Measurements from ENCODE around the gene SLC2A11. TPM values are rescaled to one million over a fixed set of nuclear protein-coding genes. Genes with fewer than 3 reads are reported as not detected.

The SLC2A11 gene
- total RNA-seq, 1 donor from 2014 or later, result 19.6 TPM

- Histone ChIP-seq H3K27ac (ENCODE audit: low read depth, low read length) (no peak overlapping the region), H3K36me3 (ENCODE audit: insufficient read depth, low read length) (peaks cover 33% of the 10 kb centered on the region), H3K9me3 (ENCODE audit: insufficient read depth, low read depth, low read length) (no peaks in the 10 kb centered on the region), H2AFZ (ENCODE audit: low read depth, low read length) (no peak overlapping the region), H3K27me3 (ENCODE audit: insufficient read depth, low read length) (no peaks in the 10 kb centered on the region), H4K20me1 (ENCODE audit: insufficient read depth, low read length) (peaks cover 19% of the 10 kb centered on the region), H3K9ac (ENCODE audit: low read length) (no peak overlapping the region), H3K4me1 (ENCODE audit: insufficient read depth, low read length) (peaks cover 2% of the 10 kb centered on the region), H3K4me3 (ENCODE audit: insufficient read depth, low read depth, low read length) (no peak overlapping the region), H3K4me2 (ENCODE audit: low read length) (no peak overlapping the region), H3K79me2 (ENCODE audit: insufficient read depth, low read length) (no peaks in the 10 kb centered on the region)
- Mint-ChIP-seq H3K4me3 (ENCODE audit: unreplicated experiment) (no peak overlapping the region), H3K4me1 (ENCODE audit: low read depth, unreplicated experiment) (peaks cover 17% of the 10 kb centered on the region), H3K9me3 (ENCODE audit: unreplicated experiment) (no peaks in the 10 kb centered on the region), H3K27me3 (ENCODE audit: low read depth, unreplicated experiment) (no peaks in the 10 kb centered on the region), H3K36me3 (ENCODE audit: low read depth, unreplicated experiment) (peaks cover 22% of the 10 kb centered on the region), H3K27ac (ENCODE audit: unreplicated experiment) (no peak overlapping the region)
- DNase-seq (ENCODE audit: low read depth), result no peak
- no peak for FAIRE-seq
- TF ChIP-seq EZH2 (IDR thresholded peaks at IDR 0.05; ENCODE audit: insufficient read depth, low read length), result no peak
- TF ChIP-seq CTCF (IDR thresholded peaks at IDR 0.05; ENCODE audit: insufficient read depth, low read depth, low read length), result no peak
Measured at GRCh38 chr22:23818541-23818940, 39.1 kb upstream of the SLC2A11 start.

- no peaks in the 10 kb centered on the region for H3K27me3 Mint-ChIP-seq (ENCODE audit: low read depth, unreplicated experiment)
- H3K36me3 ChIP-seq (ENCODE audit: insufficient read depth, low read length), result peaks cover 38% of the 10 kb centered on the region
Measured at GRCh38 chr22:23820748-23821211, 36.9 kb upstream of the SLC2A11 start.

More at GRCh38 chr22:23820748-23821211, 36.9 kb upstream of the SLC2A11 start:
- Mint-ChIP-seq H3K9me3 (ENCODE audit: unreplicated experiment) (no peaks in the 10 kb centered on the region), H3K27ac (ENCODE audit: unreplicated experiment) (no peak overlapping the region), H3K36me3 (ENCODE audit: low read depth, unreplicated experiment) (peaks cover 28% of the 10 kb centered on the region), H3K4me3 (ENCODE audit: unreplicated experiment) (no peak overlapping the region), H3K4me1 (ENCODE audit: low read depth, unreplicated experiment) (peaks cover 21% of the 10 kb centered on the region)
- H2AFZ ChIP-seq (ENCODE audit: low read depth, low read length), result no peak overlapping the region
- DNase-seq (ENCODE audit: low read depth), result no peak
- no peak for FAIRE-seq
- no peak overlapping the region for H3K4me3 ChIP-seq (ENCODE audit: insufficient read depth, low read depth, low read length)
- H3K27me3 ChIP-seq (ENCODE audit: insufficient read depth, low read length), result no peaks in the 10 kb centered on the region
- no peak overlapping the region for H3K9ac ChIP-seq (ENCODE audit: low read length)
- no peaks in the 10 kb centered on the region for H3K9me3 ChIP-seq (ENCODE audit: insufficient read depth, low read depth, low read length)
- H3K27ac ChIP-seq (ENCODE audit: low read depth, low read length), result no peak overlapping the region
- TF ChIP-seq CTCF (IDR thresholded peaks at IDR 0.05; ENCODE audit: insufficient read depth, low read depth, low read length), result no peak
- no peak overlapping the region for H3K4me2 ChIP-seq (ENCODE audit: low read length)
- peaks cover 1% of the 10 kb centered on the region for H3K79me2 ChIP-seq (ENCODE audit: insufficient read depth, low read length)
- H4K20me1 ChIP-seq (ENCODE audit: insufficient read depth, low read length), result peaks cover 24% of the 10 kb centered on the region
- peaks cover 2% of the 10 kb centered on the region for H3K4me1 ChIP-seq (ENCODE audit: insufficient read depth, low read length)

Data from astrocyte (in vitro differentiated cells and primary cell).